Measurements from ENCODE around the gene FBXO42. TPM values are rescaled to one million over a fixed set of nuclear protein-coding genes. Genes with fewer than 3 reads are reported as not detected.

The FBXO42 gene
- total and polyA plus RNA-seq, 9 of the 15 experiments (the other 6 are each of a cell fraction or from before 2014, with no cell fraction given) = 7.2 to 24.8 (median 17.4) TPM

DNA sequence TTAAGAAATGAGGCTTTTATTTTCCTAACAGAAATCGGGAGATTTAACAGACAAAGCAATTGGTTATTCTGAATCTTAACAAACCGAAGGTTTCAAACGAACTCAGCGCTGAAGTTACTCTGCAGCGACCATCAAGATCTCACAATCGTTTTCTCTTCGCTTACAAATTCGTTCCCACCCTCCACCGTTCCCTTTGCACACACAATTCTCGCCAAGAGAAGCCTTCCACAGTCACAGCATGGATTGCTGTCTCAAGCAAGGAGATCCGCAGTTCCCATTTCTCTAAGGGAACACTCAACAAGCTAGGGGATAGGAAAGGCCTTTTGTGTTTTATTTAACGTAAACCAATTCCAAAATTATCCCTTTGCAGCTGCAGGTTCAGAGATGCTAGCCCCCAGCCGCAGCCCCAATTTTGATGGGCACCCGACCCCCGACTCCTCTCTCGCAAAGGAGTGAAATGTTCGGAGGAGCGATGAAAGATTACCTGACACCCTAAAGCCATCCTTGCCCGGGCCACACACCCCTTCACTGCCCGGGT is 755 bp downstream of the FBXO42 start (continued):
- TF ChIP-seq FOXP1 (CRISPR knock-in tag; IDR thresholded peaks at IDR 0.05) (peak; percentile 5; the same call in 1 of the 2 replicates), MCM2 (IDR thresholded peaks at IDR 0.05; ENCODE audit: low read depth) (no peak), BRCA1 (IDR thresholded peaks at IDR 0.05) (no peak), BRCA1 (CRISPR knock-in tag; IDR thresholded peaks at IDR 0.05) (0 out of 2 replicates have a peak, but pooled peaks have one; percentile 75), ZNF274 (IDR thresholded peaks at IDR 0.05; ENCODE audit: borderline replicate concordance, low read depth, low read length) (no peak), ZC3H4 (CRISPR knock-in tag; IDR thresholded peaks at IDR 0.05; ENCODE audit: borderline replicate concordance) (peak; percentile 18; the same call in 1 of the 2 replicates), POLR2G (IDR thresholded peaks at IDR 0.05; ENCODE audit: low read depth, low read length) (no peak)

DNA sequence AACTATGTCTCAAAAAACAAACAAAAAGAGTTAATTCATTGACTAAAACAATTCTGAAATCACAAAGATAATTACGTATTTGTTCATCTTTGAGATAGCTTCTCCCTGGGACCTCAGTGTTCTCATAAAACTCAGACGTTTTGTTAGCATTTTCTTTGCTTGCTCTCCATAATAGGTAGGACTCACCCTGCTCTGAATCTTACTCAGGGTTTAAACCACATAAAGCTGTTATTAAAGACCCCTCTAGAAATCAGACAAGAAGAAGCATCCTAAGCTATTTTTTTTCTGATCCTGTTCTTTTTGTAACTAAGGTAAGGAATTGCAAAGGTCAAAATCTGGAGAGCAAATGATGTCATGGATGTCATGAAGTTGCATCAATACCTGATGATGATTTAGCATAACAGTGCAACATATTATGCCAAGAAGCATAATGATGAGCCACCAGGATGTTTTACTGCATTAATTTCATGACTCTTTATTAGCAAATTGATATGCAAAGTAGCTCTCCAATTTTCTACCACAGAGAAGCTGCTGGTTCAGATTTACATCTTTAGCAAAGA is 2.4 kb downstream of the FBXO42 start:
- no peaks in the 10 kb centered on the region for H3K9me3 ChIP-seq (replicated peaks; ENCODE audit: control insufficient read depth, insufficient read depth, low read depth, low read length)
- no peaks in the 10 kb centered on the region for H3K9me1 ChIP-seq (ENCODE audit: control insufficient read depth, insufficient read depth, low read length)
- peaks cover 4% of the 10 kb centered on the region; the same call in 1 of the 2 replicates for H4K20me1 ChIP-seq (replicated peaks; ENCODE audit: control insufficient read depth, insufficient read depth, low read length)
- H3K27ac ChIP-seq (ENCODE audit: extremely low read depth, low read depth, low read length) = peak overlapping the region; percentile 8; the same call in 2 of the 3 replicates
- DNase-seq (ENCODE audit: extremely low read depth in 1 of 4, low spot score in 3 of 4) (peak in 1 of 4 experiments; percentile 4), ATAC-seq (no peak), FAIRE-seq (no peak)
- ChIA-PET POLR2A (interaction anchor here (0.6 to 1.3 kb wide), 4 partner anchors 12 to 133 kb away, joined by 3 read pairs; no protein-coding TSS in a partner anchor), CTCF (ENCODE audit: low intra/inter-chr PET ratio) (no interaction called here)
- no peaks in the 10 kb centered on the region for H3K27me3 ChIP-seq (ENCODE audit: control insufficient read depth in 2 of 2, insufficient read depth in 2 of 2, low read length in 2 of 2)
- peaks cover 15% of the 10 kb centered on the region; the same call in 2 of the 3 replicates for H3K36me3 ChIP-seq (ENCODE audit: control insufficient read depth, insufficient read depth, low read length)
- peak overlapping the region; percentile 21 for H3K4me2 ChIP-seq (ENCODE audit: insufficient read depth, low read length)
- in situ Hi-C loops (cut with MboI) = no loop called here
- H3K9ac ChIP-seq (ENCODE audit: insufficient read depth in 1 of 2, low read depth in 2 of 2, low read length in 2 of 2) = peak overlapping the region in 1 of 2 experiments; percentile 15; a peak in 1 of 4 replicates
- WGBS (ENCODE audit: insufficient coverage, low coverage, missing lambda C conversion rate) = 44% methylated on average over 2 of the region's 2 CpGs
- peaks cover 19 to 25% of the 10 kb centered on the region in 2 experiments for H3K4me1 ChIP-seq (replicated peaks in 1 of 2; ENCODE audit: control insufficient read depth in 2 of 2, insufficient read depth in 2 of 2, low read length in 2 of 2)
- no peak overlapping the region for H2AFZ ChIP-seq (ENCODE audit: low read depth, low read length)
- intact Hi-C loops (cut with micrococcal nuclease) = loop anchor here (5.0 kb wide), 2 partner anchors 83 to 103 kb away; no protein-coding TSS in a partner anchor
- BruUV-seq (replicated peaks) = no TSS peak
- no peak overlapping the region for H3K4me3 ChIP-seq
- peaks cover 77% of the 10 kb centered on the region for H3K79me2 ChIP-seq (ENCODE audit: control insufficient read depth, insufficient read depth, low read length)
- TF ChIP-seq, protein P1, sequence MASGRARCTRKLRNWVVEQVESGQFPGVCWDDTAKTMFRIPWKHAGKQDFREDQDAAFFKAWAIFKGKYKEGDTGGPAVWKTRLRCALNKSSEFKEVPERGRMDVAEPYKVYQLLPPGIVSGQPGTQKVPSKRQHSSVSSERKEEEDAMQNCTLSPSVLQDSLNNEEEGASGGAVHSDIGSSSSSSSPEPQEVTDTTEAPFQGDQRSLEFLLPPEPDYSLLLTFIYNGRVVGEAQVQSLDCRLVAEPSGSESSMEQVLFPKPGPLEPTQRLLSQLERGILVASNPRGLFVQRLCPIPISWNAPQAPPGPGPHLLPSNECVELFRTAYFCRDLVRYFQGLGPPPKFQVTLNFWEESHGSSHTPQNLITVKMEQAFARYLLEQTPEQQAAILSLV (tag; IDR thresholded peaks at IDR 0.05) = no peak
- TF ChIP-seq HNRNPUL1 (IDR thresholded peaks at IDR 0.05; ENCODE audit: low read length) (no peak), ZC3H4 (CRISPR knock-in tag; IDR thresholded peaks at IDR 0.05; ENCODE audit: borderline replicate concordance) (no peak), MTA2 (IDR thresholded peaks at IDR 0.05; ENCODE audit: low read depth) (no peak), ZNF668 (CRISPR knock-in tag; IDR thresholded peaks at IDR 0.05) (no peak), TCF7L2 (IDR thresholded peaks at IDR 0.05; ENCODE audit: low read depth, low read length) (no peak), NRF1 (conservative IDR thresholded peaks at IDR 0.05 in 1 of 2, IDR thresholded peaks at IDR 0.05 in 1 of 2) (no peak), DIDO1 (tag; IDR thresholded peaks at IDR 0.05; ENCODE audit: low read depth) (no peak), SP2 (IDR thresholded peaks at IDR 0.05; ENCODE audit: extremely low read depth, low read depth, low read length, poor library complexity, severe bottlenecking) (no peak), SMC3 (conservative IDR thresholded peaks at IDR 0.05; ENCODE audit: insufficient read depth, low read depth, low read length) (no peak), ARID1B (IDR thresholded peaks at IDR 0.05) (peak; percentile 8; the same call in 1 of the 2 replicates), NFRKB (IDR thresholded peaks at IDR 0.05; ENCODE audit: low read depth) (peak; percentile 12; the same call in 1 of the 2 replicates)
- TF ChIP-seq, protein P2, sequence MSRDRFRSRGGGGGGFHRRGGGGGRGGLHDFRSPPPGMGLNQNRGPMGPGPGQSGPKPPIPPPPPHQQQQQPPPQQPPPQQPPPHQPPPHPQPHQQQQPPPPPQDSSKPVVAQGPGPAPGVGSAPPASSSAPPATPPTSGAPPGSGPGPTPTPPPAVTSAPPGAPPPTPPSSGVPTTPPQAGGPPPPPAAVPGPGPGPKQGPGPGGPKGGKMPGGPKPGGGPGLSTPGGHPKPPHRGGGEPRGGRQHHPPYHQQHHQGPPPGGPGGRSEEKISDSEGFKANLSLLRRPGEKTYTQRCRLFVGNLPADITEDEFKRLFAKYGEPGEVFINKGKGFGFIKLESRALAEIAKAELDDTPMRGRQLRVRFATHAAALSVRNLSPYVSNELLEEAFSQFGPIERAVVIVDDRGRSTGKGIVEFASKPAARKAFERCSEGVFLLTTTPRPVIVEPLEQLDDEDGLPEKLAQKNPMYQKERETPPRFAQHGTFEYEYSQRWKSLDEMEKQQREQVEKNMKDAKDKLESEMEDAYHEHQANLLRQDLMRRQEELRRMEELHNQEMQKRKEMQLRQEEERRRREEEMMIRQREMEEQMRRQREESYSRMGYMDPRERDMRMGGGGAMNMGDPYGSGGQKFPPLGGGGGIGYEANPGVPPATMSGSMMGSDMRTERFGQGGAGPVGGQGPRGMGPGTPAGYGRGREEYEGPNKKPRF (IDR thresholded peaks at IDR 0.05; ENCODE audit: low read depth, low read length) = no peak

Measured in K562 (cell line).